ENCODE results near the gene KLF13.

Gene KLF13

GRCh38 chr15:31333820-31334219 is 7.2 kb downstream of the KLF13 start:
- no peak for DNase-seq

DNA sequence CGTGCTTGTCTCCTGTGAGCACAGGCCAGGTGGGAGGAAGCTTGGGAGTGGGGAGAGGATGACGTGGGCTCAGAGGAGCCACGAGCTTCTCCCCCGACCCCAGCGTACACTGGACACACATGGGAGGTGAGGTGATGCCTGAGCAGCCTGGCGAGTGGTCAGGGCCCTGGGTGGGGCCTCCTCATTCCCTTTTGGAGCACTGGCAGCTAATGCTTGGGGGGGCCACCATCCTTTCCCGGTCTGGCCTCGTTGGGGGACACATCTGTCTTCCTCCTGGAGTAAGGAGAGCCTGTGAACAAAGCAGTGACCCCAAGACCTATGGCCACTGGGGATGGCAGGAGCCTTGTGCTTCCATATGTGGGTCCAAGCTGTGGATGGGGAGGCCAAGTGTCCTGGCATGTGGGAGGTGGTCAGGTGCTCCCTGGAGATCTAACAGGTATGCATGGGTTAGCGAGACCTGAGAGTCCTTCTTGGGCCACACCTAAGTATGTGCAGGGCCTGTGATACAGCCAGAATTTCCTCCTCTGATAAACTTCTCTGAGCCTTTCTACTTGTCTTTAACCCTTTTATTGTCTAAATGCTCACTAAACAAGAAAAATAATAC is 9.5 kb downstream of the KLF13 start:
- DNase-seq, result no peak

GRCh38 chr15:31336593-31337295 is 10.1 kb downstream of the KLF13 start:
- no peak for DNase-seq

DNA sequence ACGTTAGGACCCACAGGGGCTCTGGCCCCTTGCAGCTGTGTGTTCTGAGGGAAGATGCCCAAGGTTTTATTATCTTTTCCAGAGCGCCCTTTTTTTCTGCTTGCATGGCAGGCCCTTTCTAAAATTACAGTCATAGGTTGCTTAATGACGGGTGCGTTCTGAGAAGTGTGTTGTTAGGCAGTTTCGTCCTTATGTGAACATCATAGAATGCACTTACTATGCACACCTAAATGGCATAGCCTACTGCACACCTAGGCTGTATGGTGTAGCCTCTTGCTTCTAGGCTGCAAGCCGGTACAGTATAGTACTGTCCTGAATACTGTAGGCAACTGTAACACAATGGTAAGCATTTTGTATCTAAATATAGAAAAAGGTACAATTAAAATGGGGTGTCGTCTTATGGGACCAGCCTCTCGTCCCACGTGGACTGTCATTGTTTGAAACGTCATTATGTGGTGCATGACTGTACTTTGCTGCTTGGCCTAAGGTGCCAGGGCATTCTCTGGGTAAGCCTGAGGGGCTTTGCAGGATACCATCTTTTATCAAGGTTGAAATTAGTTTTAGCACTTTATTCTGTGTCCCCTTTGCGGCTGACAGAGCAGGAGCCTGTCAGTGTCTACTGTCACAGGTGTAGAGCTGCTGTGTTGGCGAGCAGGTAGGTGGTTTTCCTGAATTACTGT is 10.9 kb downstream of the KLF13 start:
- no peak for DNase-seq

DNA sequence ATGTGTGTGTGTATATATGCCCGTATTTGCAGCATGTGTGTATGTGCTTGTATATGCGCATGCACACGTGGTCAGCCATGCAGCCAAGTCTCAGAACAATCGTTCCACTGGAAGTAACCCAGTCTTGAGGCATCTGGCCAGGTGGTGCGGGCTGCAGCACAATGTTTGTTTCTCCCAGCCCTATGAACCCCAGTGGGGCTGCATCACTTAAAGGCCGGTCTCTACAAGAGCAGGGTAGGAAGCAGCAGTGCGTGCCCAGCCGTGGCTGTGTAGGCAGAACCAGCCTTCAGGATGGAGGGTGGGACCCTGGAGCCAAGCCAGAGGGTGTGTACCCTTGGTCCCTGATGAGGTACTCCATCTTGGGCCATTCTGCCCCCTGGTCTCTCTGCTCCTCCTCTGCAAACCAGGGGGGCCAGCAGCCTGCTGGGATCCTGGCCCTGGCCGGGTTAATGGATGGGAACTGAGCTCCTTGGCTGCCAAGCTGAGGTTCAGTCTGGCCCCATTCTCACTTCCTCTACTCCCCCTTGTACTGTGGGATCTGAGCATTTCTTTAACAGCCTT is 11.8 kb downstream of the KLF13 start:
- no peak for DNase-seq

DNA sequence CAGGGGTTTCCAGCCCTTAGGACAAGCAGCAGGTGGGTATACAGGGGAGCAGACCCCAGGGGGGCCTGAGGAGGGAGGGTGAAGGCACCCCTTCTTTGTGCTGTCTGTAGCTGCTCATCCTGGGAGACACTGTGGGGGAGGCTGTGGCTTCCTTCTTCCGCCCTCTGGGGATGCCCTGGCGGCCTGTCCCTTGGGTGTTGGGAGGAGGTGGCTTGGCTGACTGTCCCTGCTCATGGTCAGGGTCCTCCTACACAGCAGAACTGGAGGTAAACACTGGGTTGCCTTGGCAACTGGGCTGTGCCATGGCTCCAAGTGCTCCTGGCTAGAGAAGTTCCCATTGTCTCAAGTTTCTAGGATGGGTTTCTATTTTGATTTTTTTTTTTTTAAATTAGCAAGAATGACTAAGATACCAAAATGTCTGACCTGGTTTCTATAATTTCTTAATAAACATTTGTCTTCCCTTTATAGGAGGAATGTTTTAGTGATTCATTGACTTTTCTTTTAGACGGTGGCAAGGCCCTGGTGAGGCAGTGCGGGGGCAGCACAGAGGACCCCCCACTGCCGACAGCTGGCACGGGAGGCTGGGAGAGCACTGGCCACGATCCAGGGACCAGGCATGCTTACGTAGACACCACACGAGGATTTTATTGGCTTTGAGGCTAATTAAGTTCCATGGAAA is 12.4 kb downstream of the KLF13 start:
- no peak for DNase-seq

GRCh38 chr15:31339558-31339895 is 12.9 kb downstream of the KLF13 start:
- no peak for DNase-seq

DNA sequence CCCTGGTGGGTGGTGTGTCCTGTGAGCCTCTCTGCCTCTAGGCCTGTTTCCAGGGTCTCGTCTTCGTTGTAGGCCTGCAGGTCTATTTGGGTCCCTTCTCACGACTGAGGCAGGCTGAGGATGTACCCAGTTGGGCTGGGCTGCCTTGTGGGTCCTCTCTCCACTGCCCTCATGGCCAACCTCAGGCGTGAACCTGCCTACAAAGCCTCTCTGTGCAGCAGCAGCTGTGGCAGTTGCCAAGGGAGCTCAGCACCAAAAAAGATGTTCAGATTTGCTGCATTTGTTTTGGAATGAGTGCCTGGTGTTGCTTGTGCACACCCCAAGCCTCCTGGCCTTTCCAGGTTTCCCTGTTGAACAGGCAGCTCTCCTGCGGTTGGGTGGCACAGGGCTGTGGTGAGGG is 13.4 kb downstream of the KLF13 start:
- no peak for DNase-seq

- DNase-seq, result no peak
Observed at GRCh38 chr15:31340592-31340991, 14.0 kb downstream of the KLF13 start.

DNA sequence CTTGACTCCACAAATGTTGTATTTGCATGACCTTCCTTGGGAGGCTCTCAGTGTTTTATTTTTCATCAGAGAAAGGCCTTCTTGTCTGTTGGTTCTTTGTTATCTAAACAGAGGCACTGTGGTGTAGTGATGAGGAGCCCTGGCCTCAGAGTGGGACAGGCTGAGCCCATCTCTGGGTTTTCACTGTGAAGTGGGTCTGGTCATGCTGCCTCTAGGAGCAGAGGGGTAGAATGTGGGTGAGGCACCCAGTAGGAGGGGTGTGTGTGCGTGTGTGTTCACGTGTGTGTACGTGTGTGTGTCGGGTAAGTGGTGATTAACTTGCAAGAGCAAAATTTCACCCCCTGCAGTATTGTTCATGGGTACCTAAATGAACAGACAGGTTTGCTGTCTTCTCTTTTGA is 14.4 kb downstream of the KLF13 start:
- DNase-seq, result no peak

DNA sequence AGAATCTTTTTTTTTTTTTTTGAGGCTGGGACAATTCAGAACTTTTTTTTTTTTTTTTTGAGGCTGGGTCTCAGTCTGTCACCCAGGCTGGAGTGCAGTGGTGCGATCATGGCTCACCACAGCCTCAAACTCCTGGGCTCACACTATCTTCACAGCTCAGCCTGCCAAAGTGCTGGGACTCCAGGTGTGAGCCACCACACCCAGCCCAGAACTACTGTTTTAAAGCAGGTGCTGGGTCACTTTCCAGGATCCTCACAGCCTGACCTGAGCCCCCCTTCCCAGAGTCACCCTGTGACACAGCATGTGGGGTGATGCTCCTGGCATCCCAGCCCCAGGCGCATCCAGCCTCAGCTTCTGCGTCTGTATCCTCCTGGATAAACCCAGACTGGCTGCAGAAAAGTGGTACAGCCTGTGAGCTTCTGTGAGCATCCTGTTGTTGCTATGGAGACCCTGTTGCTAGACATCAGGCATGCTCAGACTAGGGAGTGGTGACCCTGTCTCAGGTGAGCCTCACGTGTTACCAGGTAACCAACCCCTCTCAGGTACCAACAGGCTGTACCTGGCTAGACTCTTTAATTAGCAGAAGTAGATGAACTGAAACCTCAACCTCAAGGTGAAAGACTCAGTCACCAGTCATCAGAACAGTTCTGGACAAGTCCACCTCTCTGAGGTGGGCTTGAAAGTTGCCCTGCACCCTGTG is 15.0 kb downstream of the KLF13 start:
- no peak for DNase-seq

GRCh38 chr15:31342381-31342780 is 15.7 kb downstream of the KLF13 start:
- DNase-seq, result no peak

DNA sequence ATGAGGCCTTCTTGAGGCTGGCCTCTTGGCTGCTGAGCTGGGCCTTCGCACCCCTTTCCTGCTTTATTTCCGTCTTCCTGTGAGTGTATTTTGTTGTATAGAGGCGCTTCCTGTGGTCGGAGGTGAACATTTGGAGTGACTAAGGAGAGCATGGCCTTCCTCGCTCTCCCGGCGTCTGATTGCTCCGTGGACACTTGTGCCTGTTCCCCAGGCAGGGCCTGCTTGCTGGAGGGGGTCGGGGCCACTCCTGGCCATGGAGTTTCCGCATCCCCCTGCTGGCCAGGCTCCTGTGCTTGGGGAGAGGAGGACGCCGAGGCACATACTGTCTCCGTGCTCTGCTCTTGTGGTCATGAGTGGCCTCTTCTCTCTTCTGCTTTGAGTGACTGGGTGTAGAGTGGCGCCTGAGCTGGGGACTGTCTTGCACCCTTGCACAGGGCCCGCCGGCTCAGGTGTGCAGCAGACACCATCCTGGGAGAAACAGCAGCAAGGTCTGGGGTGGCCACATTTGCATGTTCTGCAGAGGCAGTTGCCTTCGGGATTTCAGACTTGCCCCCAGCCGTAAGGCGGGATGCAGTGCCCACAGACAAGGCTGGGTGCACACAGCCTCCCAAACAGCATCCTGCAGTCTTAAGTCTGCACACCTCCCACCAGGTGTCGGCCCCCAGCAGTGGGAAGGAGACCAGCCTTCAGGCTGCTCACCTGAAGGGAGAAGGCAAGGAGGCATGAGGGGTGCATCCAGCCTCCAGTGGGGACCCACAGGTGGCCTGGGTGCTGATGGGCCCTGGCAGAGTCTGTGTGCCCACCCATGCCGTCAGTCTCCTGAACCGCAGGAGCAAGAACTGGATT is 16.4 kb downstream of the KLF13 start:
- DNase-seq, result no peak

- no peak for DNase-seq
Observed at GRCh38 chr15:31343831-31344230, 17.2 kb downstream of the KLF13 start.

DNA sequence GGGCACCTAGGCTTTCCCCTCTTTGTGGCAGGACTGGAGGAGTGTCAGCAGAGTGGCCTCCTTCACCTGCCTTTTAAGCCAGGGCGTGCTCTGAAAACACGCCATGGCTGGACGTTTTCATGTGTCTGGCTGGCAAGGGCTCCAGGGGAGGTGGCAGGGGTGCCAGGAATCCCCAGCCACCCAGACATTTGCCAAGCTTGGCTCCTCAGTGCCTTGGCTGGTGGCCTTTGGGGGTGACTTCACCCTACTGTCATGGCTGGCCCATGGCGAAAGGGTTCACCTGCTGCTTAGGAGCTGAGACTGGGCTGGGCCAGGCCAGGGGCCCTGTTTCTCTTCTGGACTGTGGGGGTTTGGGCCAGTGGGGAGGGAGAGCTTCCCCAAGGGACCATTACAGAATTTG is 17.6 kb downstream of the KLF13 start:
- no peak for DNase-seq

DNA sequence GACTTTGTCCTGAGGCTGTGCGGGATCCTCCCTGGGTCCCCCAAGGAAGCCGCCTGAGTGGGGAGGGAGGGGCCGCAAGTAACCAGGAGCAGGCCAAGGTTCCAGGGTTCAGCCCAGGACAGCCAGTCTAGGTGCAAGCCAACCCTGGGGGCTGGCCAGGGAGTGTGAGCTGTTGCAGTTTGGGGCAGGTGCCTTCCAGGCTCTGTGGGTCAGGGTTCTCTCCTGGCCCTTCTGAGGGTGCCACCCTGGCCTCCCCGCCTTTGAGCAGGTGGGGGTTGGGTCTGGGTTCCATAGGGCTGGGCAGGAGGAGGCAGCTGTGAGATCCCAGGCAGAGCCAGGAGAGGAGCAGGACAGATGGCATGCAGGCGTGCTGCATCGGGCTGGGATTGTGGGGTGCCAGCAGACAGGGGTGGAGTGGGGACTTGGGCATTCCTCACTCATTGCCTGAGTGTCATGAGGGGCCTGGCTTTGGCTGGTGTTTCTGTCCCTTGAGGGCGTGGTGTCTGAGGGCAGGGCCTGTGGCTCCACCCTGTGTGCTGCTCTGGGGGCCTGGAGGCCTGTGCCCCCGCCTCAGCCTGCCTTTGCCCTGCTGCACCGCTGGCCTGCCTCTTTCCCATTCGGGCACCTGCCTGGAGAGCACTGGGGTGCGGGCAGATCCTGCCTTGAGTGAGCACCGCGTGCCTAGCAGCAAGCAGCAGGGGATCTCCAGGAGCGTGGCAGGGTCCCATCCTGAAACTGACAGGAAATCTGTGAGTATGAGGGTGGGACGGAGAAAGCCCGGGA is 18.4 kb downstream of the KLF13 start:
- no peak for DNase-seq

DNA sequence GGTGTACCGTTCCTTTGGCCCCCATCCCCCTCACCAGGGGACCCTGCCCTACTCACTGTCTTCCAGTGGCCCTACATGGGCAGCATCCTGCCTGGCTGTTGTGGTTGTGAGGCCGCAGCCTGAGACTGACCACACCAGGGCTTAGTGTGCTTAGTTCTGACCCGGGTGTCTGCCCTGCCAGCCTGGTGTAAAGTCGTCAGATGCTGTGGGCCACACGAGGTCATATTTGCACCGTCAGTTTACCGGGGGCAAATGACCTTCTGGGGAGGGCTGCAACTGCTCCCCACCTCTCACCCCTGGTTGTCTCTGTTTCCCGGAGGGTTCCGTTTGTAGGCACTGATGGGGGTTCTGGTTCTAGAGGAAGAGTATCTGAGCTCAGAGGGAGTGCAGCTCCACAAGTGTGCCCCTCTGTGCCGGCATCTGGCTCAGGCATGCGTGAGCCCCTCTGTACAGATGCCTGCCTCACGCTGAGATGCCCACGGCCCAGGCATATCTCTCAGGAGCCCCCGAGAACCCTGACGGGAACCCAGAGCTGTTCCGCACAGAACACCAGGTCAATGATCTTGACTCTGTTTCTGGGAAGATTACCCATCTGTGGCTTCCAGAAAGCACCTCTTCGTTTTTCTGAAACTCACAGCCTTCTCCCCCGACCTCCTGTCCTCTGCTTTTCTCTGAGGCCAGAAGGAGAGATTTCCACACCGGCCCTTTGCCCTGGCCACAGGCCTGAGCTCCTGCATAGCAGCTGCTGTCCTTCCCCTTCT is 19.2 kb downstream of the KLF13 start:
- DNase-seq, result no peak

GRCh38 chr15:31346367-31347066 is 19.9 kb downstream of the KLF13 start:
- no peak for DNase-seq

DNA sequence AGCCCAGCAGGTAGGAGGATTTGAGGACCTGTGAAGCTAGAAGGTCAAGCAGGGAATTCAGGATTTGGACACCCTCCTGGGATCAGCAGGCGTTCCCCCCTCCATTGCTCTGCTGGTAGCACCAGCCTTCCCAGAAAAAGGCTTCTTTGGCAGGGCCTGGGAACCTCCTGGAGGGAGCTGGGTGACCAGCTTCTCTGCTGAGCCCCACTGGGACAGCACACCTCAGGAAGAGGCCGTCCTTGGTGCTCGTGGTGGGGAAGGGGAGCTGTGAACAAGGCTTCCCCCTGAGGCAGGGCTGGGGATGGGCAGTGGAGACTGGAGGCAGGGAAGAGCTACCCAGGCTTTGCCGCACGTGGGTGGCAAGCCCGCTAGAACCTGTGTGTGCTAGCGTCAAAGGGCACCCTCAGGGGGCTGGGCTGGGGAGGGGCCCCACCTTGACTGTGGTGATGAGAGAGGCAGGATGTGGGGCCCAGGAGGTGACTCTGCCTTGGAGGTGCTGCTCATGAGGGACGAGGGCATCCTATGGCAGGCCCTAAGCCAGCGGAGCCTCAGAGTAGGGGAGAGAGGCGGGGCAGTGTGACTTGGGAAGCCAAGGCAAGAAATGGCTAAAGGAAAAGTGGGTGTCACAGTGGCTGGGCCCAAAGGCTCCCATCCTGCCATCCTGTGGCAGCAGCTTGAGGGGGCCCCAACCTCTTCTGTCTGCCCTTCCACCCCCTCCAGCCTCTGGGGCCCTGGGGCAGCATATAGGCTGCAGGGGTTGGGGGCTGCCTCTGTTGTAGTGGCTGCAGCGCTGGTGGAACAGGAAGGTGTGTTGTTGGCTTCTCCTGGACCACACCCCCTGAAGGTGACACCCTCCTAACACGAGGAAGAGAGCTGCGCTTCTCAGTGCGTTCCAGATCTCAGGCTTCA is 20.7 kb downstream of the KLF13 start:
- no peak for DNase-seq

Measured in AML-193 (cell line).